Upper lobe of left lung (tissue), 6 donors: Measurements from ENCODE around the gene CDH20. TPM values are rescaled to one million over a fixed set of nuclear protein-coding genes. Genes with fewer than 3 reads are reported as not detected.

ENCODE experiments used
- ATAC-seq, 2 donors: fragments of 200-7000 bp; cut with Tn5 transposase; one replicate each; pipeline ENCODE4 v1.9.1; 2022; ENCODE audit warnings: mild to moderate bottlenecking in 2 of 2, moderate library complexity in 2 of 2; ENCODE audit not compliant: low FRiP score in 2 of 2
- DNase-seq, 2 donors: peaks; one replicate each; pipeline ENCODE4 v3.0.0-alpha.2; 2019 to 2020
- H3K27ac ChIP-seq, 4 donors: fragments of 200-600 bp; sonication (generic); one replicate each; pipeline ENCODE4 v1.5.1; 2016 to 2019
- H3K27me3 ChIP-seq, 4 donors: fragments of 200-600 bp; sonication (generic); one replicate each; pipeline ENCODE4 v1.5.1; 2017 to 2019
- H3K36me3 ChIP-seq, 4 donors: fragments of 200-600 bp; sonication (generic); one replicate each; pipeline ENCODE4 v1.5.1; 2016 to 2019
- H3K4me1 ChIP-seq, 4 donors: fragments of 200-600 bp; sonication (generic); one replicate each; pipeline ENCODE4 v1.5.1; 2018 to 2019
- H3K4me3 ChIP-seq, 4 donors: fragments of 200-600 bp; sonication (generic); one replicate each; pipeline ENCODE4 v1.5.1; 2017 to 2019; ENCODE audit warnings: mild to moderate bottlenecking in 2 of 4, moderate library complexity in 1 of 4
- H3K9me3 ChIP-seq, 4 donors: fragments of 200-600 bp; sonication (generic); one replicate each; pipeline ENCODE4 v1.5.1; 2018 to 2019
- EP300 ChIP-seq, 4 donors: sonication (generic); formaldehyde crosslinking; IDR thresholded peaks; one replicate each; pipeline ENCODE4 v1.5.1; 2017; ENCODE audit warnings: antibody characterized with exemption in 4 of 4, control low read depth in 2 of 4
- POLR2A ChIP-seq, 4 donors: fragments of 450-650 bp; IDR thresholded peaks; one replicate each; pipeline ENCODE4 v1.5.1; 2016 to 2017; ENCODE audit warnings: antibody characterized with exemption in 4 of 4, mild to moderate bottlenecking in 2 of 4
- POLR2AphosphoS5 ChIP-seq, 2 donors: sonication (generic); formaldehyde crosslinking; IDR thresholded peaks; one replicate each; pipeline ENCODE4 v1.5.1; 2017; ENCODE audit warnings: antibody characterized with exemption in 2 of 2
- WGBS, 2 donors: methylation state at CpG; one replicate each; pipeline ENCODE4 v1.1.5; 2017 to 2018; 5-methylcytosine and 5-hydroxymethylcytosine counted together
- total RNA-seq, 6 donors: library from RNA; depleted of rRNA in 4 of 6; stranded (reverse); fragments of >200 nt in 4 of 6; gene quantifications; one replicate each; pipeline versions ENCODE4 v1.1.0 to v1.2.1, GENCODE V29; 2016 to 2021
- TF ChIP-seq, protein P1 (sequence below), 6 experiments: fragments of 450-650 bp in 4 of 6; fragments of 200-600 bp in 2 of 6; sonication (generic) in 2 of 6; IDR thresholded peaks; one replicate each; pipeline ENCODE4 v1.5.1; 2016 to 2019; ENCODE audit warnings: antibody characterized with exemption in 6 of 6
- donor health status: DM: no; HTN: no; CAD: no; lungs with moderate emphysema.
- donor health status: DM: no; HTN: yes; CAD: no; lungs with severe emphysema.

Gene CDH20
- total RNA-seq, 6 donors from 2014 or later, result 0.06 to 0.07 TPM; not detected in 4

DNA sequence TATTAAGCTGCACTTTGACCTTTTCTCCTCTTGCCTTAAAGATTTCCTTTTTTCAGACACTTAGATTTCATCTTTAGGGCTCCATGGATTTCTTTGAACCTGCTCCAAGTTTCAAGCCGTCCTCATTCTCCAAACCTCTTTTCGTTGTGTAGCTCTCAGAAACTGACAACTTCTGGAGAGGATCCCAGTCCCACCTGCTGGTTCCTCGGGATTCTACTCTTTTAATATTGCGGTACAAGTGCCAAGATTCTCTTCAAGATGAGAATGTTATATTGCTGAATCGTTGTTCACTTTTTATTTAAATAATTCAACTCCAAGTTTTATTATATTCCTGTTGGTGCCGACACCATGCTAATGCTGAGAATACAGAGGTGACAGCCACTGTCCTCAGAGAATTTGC lies 141.1 kb downstream of the CDH20 start:
- Histone ChIP-seq H3K4me3 (no peak overlapping the region), H3K9me3 (no peaks in the 10 kb centered on the region), H3K4me1 (no peaks in the 10 kb centered on the region), H3K36me3 (no peaks in the 10 kb centered on the region), H3K27ac (no peak overlapping the region), H3K27me3 (no peaks in the 10 kb centered on the region)
- DNase-seq (no peak), ATAC-seq (no peak)
- TF ChIP-seq POLR2A (IDR thresholded peaks at IDR 0.05), result no peak
- TF ChIP-seq, protein P1, sequence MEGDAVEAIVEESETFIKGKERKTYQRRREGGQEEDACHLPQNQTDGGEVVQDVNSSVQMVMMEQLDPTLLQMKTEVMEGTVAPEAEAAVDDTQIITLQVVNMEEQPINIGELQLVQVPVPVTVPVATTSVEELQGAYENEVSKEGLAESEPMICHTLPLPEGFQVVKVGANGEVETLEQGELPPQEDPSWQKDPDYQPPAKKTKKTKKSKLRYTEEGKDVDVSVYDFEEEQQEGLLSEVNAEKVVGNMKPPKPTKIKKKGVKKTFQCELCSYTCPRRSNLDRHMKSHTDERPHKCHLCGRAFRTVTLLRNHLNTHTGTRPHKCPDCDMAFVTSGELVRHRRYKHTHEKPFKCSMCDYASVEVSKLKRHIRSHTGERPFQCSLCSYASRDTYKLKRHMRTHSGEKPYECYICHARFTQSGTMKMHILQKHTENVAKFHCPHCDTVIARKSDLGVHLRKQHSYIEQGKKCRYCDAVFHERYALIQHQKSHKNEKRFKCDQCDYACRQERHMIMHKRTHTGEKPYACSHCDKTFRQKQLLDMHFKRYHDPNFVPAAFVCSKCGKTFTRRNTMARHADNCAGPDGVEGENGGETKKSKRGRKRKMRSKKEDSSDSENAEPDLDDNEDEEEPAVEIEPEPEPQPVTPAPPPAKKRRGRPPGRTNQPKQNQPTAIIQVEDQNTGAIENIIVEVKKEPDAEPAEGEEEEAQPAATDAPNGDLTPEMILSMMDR (IDR thresholded peaks at IDR 0.05), result no peak
- TF ChIP-seq EP300 (IDR thresholded peaks at IDR 0.05), result no peak
- no peak for TF ChIP-seq POLR2AphosphoS5 (IDR thresholded peaks at IDR 0.05)
- 62 to 67% methylated on average over 6 of the region's 6 CpGs for WGBS, 2 donors

DNA sequence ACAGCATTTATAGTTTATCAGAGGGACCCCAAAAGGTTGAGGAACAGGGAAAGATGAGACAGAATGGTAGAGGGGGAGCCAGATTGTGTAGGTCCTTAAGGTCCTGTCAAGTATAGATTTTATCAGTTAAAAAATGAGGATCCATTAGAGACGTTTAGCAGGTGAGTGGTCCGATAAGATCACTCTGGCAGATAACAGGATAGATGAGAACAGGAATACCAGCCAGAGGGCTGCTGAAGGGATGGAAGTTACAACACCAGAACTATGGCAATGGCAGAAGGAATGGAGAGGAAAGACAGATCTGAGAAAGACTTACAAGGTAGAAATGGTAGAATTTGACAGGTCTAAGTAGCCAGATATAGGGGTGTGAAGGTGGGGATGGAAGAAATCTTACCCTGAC lies 141.7 kb downstream of the CDH20 start:
- no peaks in the 10 kb centered on the region for H3K4me1 ChIP-seq
- TF ChIP-seq POLR2AphosphoS5 (IDR thresholded peaks at IDR 0.05), result no peak
- no peak for TF ChIP-seq POLR2A (IDR thresholded peaks at IDR 0.05)
- TF ChIP-seq EP300 (IDR thresholded peaks at IDR 0.05), result no peak
- TF ChIP-seq, protein P1 (IDR thresholded peaks at IDR 0.05), result no peak
- H3K36me3 ChIP-seq, result no peaks in the 10 kb centered on the region
- H3K27ac ChIP-seq, result no peak overlapping the region
- WGBS, 2 donors, result 52 to 68% methylated on average over 2 of the region's 2 CpGs
- no peaks in the 10 kb centered on the region for H3K9me3 ChIP-seq
- no peak for DNase-seq
- no peak overlapping the region for H3K4me3 ChIP-seq
- no peak for ATAC-seq
- no peaks in the 10 kb centered on the region for H3K27me3 ChIP-seq

DNA sequence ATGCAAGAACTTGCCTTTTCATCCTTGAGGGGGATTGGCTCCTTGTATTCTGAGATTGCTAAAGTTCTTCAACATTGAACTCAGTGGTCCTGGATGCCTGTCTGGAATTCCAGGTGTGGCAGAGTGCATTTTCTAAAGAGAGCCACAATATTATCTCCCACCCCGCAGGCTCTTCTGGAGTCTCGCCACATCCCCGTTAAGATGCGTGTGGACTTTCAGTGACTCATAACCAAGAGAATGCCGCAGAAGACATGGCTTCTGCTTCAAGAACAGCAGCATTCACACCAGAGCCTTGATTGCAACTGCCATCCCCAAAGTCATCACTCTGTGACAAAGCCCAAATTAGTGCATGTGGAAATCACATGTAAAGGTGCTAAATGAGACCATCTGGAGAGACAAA lies 142.7 kb downstream of the CDH20 start:
- Histone ChIP-seq H3K4me3 (no peak overlapping the region), H3K36me3 (no peaks in the 10 kb centered on the region), H3K27ac (no peak overlapping the region), H3K27me3 (no peaks in the 10 kb centered on the region), H3K9me3 (no peaks in the 10 kb centered on the region), H3K4me1 (no peaks in the 10 kb centered on the region)
- TF ChIP-seq POLR2A (IDR thresholded peaks at IDR 0.05) (no peak), POLR2AphosphoS5 (IDR thresholded peaks at IDR 0.05) (no peak), EP300 (IDR thresholded peaks at IDR 0.05) (no peak)
- TF ChIP-seq, protein P1 (IDR thresholded peaks at IDR 0.05), result no peak
- no peak for DNase-seq
- 92 to 97% methylated on average over 5 of the region's 5 CpGs for WGBS, 2 donors
- ATAC-seq, result no peak

DNA sequence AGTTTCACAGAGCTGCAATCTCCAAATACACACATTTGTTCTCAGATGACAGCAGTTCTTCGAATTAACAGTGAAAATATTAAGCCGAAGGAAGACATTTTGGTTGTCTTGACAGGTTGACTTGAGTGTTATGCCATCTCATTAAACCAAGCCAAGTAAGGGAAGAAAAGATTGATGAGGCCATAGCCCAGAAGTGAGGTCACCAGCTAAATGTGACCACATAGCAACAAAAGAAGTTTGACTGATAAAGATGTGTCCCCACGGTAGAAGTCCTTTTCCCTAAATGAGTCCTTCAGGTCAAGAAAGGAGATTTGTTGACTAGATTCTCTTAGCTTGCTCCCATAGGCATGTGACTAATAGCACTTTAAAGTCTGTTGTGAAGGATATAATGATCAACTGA lies 156.1 kb downstream of the CDH20 start:
- DNase-seq (no peak), ATAC-seq (no peak)
- no peaks in the 10 kb centered on the region for H3K27me3 ChIP-seq
- H3K4me1 ChIP-seq, result no peaks in the 10 kb centered on the region
- H3K27ac ChIP-seq, result no peak overlapping the region
- H3K36me3 ChIP-seq, result no peaks in the 10 kb centered on the region
- no peak overlapping the region for H3K4me3 ChIP-seq
- WGBS, 2 donors, result 61 to 76% methylated on average over 3 of the region's 3 CpGs
- no peaks in the 10 kb centered on the region for H3K9me3 ChIP-seq
- TF ChIP-seq POLR2AphosphoS5 (IDR thresholded peaks at IDR 0.05), result no peak
- no peak for TF ChIP-seq POLR2A (IDR thresholded peaks at IDR 0.05)
- TF ChIP-seq, protein P1 (IDR thresholded peaks at IDR 0.05), result no peak
- no peak for TF ChIP-seq EP300 (IDR thresholded peaks at IDR 0.05)

DNA sequence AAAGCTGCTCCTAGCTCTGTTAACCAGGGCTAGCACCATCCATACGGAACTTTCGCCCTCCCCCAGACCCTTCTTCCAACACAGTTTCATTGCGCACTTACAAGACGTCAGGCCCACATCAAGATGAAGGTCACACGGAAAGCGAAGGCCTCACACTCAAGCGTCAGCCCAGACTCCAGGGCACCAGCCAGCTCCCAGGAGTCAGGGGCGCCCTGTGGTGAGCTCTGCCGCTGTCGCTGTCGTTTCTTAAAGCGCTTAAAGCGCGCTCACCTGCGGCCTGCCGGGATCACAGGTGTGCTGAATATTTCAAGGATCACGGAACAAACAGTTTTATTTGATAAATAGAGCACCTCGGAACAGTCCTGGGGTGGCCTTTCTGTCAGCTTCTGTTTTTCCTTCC lies 163.1 kb downstream of the CDH20 start:
- Histone ChIP-seq H3K36me3 (no peaks in the 10 kb centered on the region), H3K27ac (no peak overlapping the region), H3K4me3 (no peak overlapping the region), H3K9me3 (no peaks in the 10 kb centered on the region), H3K27me3 (no peaks in the 10 kb centered on the region), H3K4me1 (no peaks in the 10 kb centered on the region)
- no peak for ATAC-seq
- TF ChIP-seq EP300 (IDR thresholded peaks at IDR 0.05), result no peak
- TF ChIP-seq POLR2A (IDR thresholded peaks at IDR 0.05), result no peak
- TF ChIP-seq POLR2AphosphoS5 (IDR thresholded peaks at IDR 0.05), result no peak
- TF ChIP-seq, protein P1 (IDR thresholded peaks at IDR 0.05), result no peak
- 71 to 81% methylated on average over 17 to 18 of the region's 18 CpGs for WGBS, 2 donors
- DNase-seq, result peak in 1 of 2 donors; percentile 44
